HEK293 (cell line): Measurements from ENCODE around the gene GRK3.

Experiments
- CTCF ChIA-PET: fragments of 350-600 bp; formaldehyde crosslinking; extraction: SDS; loops from one replicate; lab custom pipeline; 2021; ENCODE audit warnings: antibody characterized with exemption; lab: Yijun Ruan, JAX
- POLR2A ChIA-PET: fragments of 300-600 bp; formaldehyde crosslinking; extraction: SDS; loops from one replicate; lab custom pipeline; 2020; ENCODE audit warnings: antibody characterized with exemption, inconsistent platforms; lab: Yijun Ruan, JAX
- H3K27ac ChIP-seq: fragments of 200-500 bp; sonication (Bioruptor generic); 2 replicates; pipeline ENCODE4 v1.5.1; 2014; ENCODE audit warnings: low read depth, low read length, control low read depth, inconsistent platforms; ENCODE audit errors: extremely low read depth
- H3K36me3 ChIP-seq, 2 experiments: fragments of 200-500 bp in 1 of 2; sonication (Bioruptor generic) in 1 of 2; 1 replicate in 1 of 2; 2 replicates in 1 of 2; pipeline ENCODE4 v1.5.1; 2014 to 2017; ENCODE audit warnings: inconsistent platforms in 2 of 2, low read length in 2 of 2; ENCODE audit not compliant: control insufficient read depth in 2 of 2, insufficient read depth in 1 of 2
- H3K4me1 ChIP-seq: fragments of 200-500 bp; sonication (Bioruptor generic); 2 replicates; pipeline ENCODE4 v1.5.1; 2014; ENCODE audit warnings: mild to moderate bottlenecking, low read length, inconsistent platforms; ENCODE audit not compliant: control insufficient read depth, insufficient read depth
- H3K4me3 ChIP-seq: 2 replicates; pipeline ENCODE4 v1.5.1; 2011; ENCODE audit warnings: low read depth, mild to moderate bottlenecking, control low read depth, low read length, moderate library complexity
- H3K9me3 ChIP-seq: fragments of 200-500 bp; sonication (Bioruptor generic); 2 replicates; pipeline ENCODE4 v1.5.1; 2014; ENCODE audit warnings: low read depth, low read length, inconsistent platforms; ENCODE audit not compliant: control insufficient read depth, insufficient read depth
- FEZF1 ChIP-seq: fragments of 450-650 bp; formaldehyde crosslinking; IDR thresholded peaks from 2 replicates; pipeline ENCODE4 v1.5.1; 2016; ENCODE audit warnings: missing biosample characterization, missing genetic modification characterization
- GFI1B ChIP-seq: fragments of 450-650 bp; formaldehyde crosslinking; IDR thresholded peaks from 2 replicates; pipeline ENCODE4 v1.5.1; 2016; ENCODE audit warnings: missing biosample characterization, missing genetic modification characterization
- GLIS1 ChIP-seq: fragments of 450-650 bp; formaldehyde crosslinking; IDR thresholded peaks from 2 replicates; pipeline ENCODE4 v1.5.1; 2016; ENCODE audit warnings: missing biosample characterization, missing genetic modification characterization
- GLIS2 ChIP-seq: fragments of 450-650 bp; formaldehyde crosslinking; IDR thresholded peaks from 2 replicates; pipeline ENCODE4 v1.5.1; 2016; ENCODE audit warnings: missing biosample characterization, missing genetic modification characterization
- SCRT2 ChIP-seq: fragments of 450-650 bp; formaldehyde crosslinking; IDR thresholded peaks from 2 replicates; pipeline ENCODE4 v1.5.1; 2016; ENCODE audit warnings: missing biosample characterization, missing genetic modification characterization
- SETDB1 ChIP-seq: IDR thresholded peaks from one replicate; pipeline ENCODE4 v1.6.1; 2017; ENCODE audit warnings: mild to moderate bottlenecking, low read length, moderate library complexity, mixed read lengths; ENCODE audit not compliant: insufficient read length
- SP3 ChIP-seq: fragments of 450-650 bp; formaldehyde crosslinking; IDR thresholded peaks from 2 replicates; pipeline ENCODE4 v1.5.1; 2016; ENCODE audit warnings: missing biosample characterization, missing genetic modification characterization
- TCF7L2 ChIP-seq: IDR thresholded peaks from 2 replicates; pipeline ENCODE4 v1.6.1; 2011; ENCODE audit warnings: low read depth, mild to moderate bottlenecking, inconsistent platforms, low read length, moderate library complexity, borderline replicate concordance
- TRIM28 ChIP-seq: IDR thresholded peaks from 2 replicates; pipeline ENCODE4 v1.6.1; 2011; ENCODE audit warnings: low read length, control low read depth, borderline replicate concordance
- ZFHX2 ChIP-seq: fragments of 450-650 bp; formaldehyde crosslinking; conservative IDR thresholded peaks from 2 replicates; pipeline ENCODE4 v1.5.1; 2016; ENCODE audit warnings: missing biosample characterization, missing genetic modification characterization
- ZNF146 ChIP-seq: fragments of 450-650 bp; formaldehyde crosslinking; IDR thresholded peaks from 2 replicates; pipeline ENCODE4 v1.5.1; 2016; ENCODE audit warnings: missing biosample characterization, missing genetic modification characterization
- ZNF174 ChIP-seq: fragments of 450-650 bp; formaldehyde crosslinking; IDR thresholded peaks from 2 replicates; pipeline ENCODE4 v1.5.0; 2017; ENCODE audit warnings: missing biosample characterization, mild to moderate bottlenecking, missing genetic modification characterization
- ZNF211 ChIP-seq: fragments of 450-650 bp; formaldehyde crosslinking; IDR thresholded peaks from 2 replicates; pipeline ENCODE4 v1.5.1; 2016; ENCODE audit warnings: low read depth, missing biosample characterization, missing genetic modification characterization
- ZNF239 ChIP-seq: fragments of 450-650 bp; formaldehyde crosslinking; IDR thresholded peaks from 2 replicates; pipeline ENCODE4 v1.5.1; 2016; ENCODE audit warnings: missing biosample characterization, missing genetic modification characterization
- ZNF292 ChIP-seq: fragments of 450-650 bp; formaldehyde crosslinking; IDR thresholded peaks from 2 replicates; pipeline ENCODE4 v1.5.1; 2016; ENCODE audit warnings: low read depth, missing biosample characterization, missing genetic modification characterization, borderline replicate concordance
- ZNF362 ChIP-seq: fragments of 450-650 bp; formaldehyde crosslinking; IDR thresholded peaks from 2 replicates; pipeline ENCODE4 v1.5.1; 2016; ENCODE audit warnings: missing biosample characterization, missing genetic modification characterization
- ZNF426 ChIP-seq: fragments of 450-650 bp; formaldehyde crosslinking; IDR thresholded peaks from 2 replicates; pipeline ENCODE4 v1.5.1; 2017; ENCODE audit warnings: missing biosample characterization, missing genetic modification characterization, mild to moderate bottlenecking, inconsistent platforms, moderate library complexity
- ZNF530 ChIP-seq: fragments of 450-650 bp; formaldehyde crosslinking; IDR thresholded peaks from 2 replicates; pipeline ENCODE4 v1.5.1; 2016; ENCODE audit warnings: low read depth, missing biosample characterization, missing genetic modification characterization
- ZNF560 ChIP-seq: fragments of 450-650 bp; formaldehyde crosslinking; IDR thresholded peaks from 2 replicates; pipeline ENCODE4 v1.5.1; 2017; ENCODE audit warnings: missing biosample characterization, missing genetic modification characterization, borderline replicate concordance
- ZNF561 ChIP-seq: fragments of 450-650 bp; IDR thresholded peaks from 2 replicates; pipeline ENCODE4 v1.5.1; 2018; ENCODE audit warnings: missing biosample characterization, missing genetic modification characterization, borderline replicate concordance
- ZNF585B ChIP-seq: fragments of 450-650 bp; formaldehyde crosslinking; IDR thresholded peaks from 2 replicates; pipeline ENCODE4 v1.5.1; 2016; ENCODE audit warnings: missing biosample characterization, missing genetic modification characterization
- ZNF596 ChIP-seq: fragments of 450-650 bp; IDR thresholded peaks from 2 replicates; pipeline ENCODE4 v1.5.0; 2018; ENCODE audit warnings: missing biosample characterization, mild to moderate bottlenecking, missing genetic modification characterization, moderate library complexity
- ZNF654 ChIP-seq: fragments of 450-650 bp; formaldehyde crosslinking; IDR thresholded peaks from 2 replicates; pipeline ENCODE4 v1.5.1; 2016; ENCODE audit warnings: low read depth, missing biosample characterization, missing genetic modification characterization
- ZNF664 ChIP-seq: fragments of 450-650 bp; formaldehyde crosslinking; IDR thresholded peaks from 2 replicates; pipeline ENCODE4 v1.5.1; 2016; ENCODE audit warnings: missing biosample characterization, missing genetic modification characterization
- ZNF670 ChIP-seq: fragments of 450-650 bp; formaldehyde crosslinking; IDR thresholded peaks from 2 replicates; pipeline ENCODE4 v1.5.1; 2016; ENCODE audit warnings: missing biosample characterization, missing genetic modification characterization, low read depth
- ZNF791 ChIP-seq: fragments of 450-650 bp; formaldehyde crosslinking; IDR thresholded peaks from 2 replicates; pipeline ENCODE4 v1.5.1; 2016; ENCODE audit warnings: missing biosample characterization, missing genetic modification characterization
- ZSCAN18 ChIP-seq: fragments of 450-650 bp; formaldehyde crosslinking; IDR thresholded peaks from 2 replicates; pipeline ENCODE4 v1.5.1; 2016; ENCODE audit warnings: missing biosample characterization, missing genetic modification characterization
- ZSCAN23 ChIP-seq: fragments of 450-650 bp; formaldehyde crosslinking; IDR thresholded peaks from 2 replicates; pipeline ENCODE4 v1.5.1; 2016; ENCODE audit warnings: missing biosample characterization, missing genetic modification characterization
- TF ChIP-seq, protein P1 (sequence below): fragments of 450-650 bp; formaldehyde crosslinking; conservative IDR thresholded peaks from 2 replicates; pipeline ENCODE4 v1.5.1; 2016; ENCODE audit warnings: low read depth, missing biosample characterization, missing genetic modification characterization

The GRK3 gene

GRCh38 chr22:25688627-25689026 is 124.2 kb downstream of the GRK3 start:
- no peak overlapping the region for H3K27ac ChIP-seq
- H3K4me3 ChIP-seq, result no peak overlapping the region
- H3K9me3 ChIP-seq, result no peaks in the 10 kb centered on the region
- peaks cover 0 to 6% of the 10 kb centered on the region in 2 experiments; a peak in 1 of 3 replicates for H3K36me3 ChIP-seq
- POLR2A ChIA-PET, result no interaction called here
- no peaks in the 10 kb centered on the region for H3K4me1 ChIP-seq
- CTCF ChIA-PET, result interaction anchor here (0.7 to 0.8 kb wide), 3 partner anchors 85 to 245 kb away, joined by 3 to 4 read pairs (median 3); no protein-coding TSS in a partner anchor
- TF ChIP-seq FEZF1 (tag by site-specific recombination) (no peak), TRIM28 (no peak), ZNF146 (tag by site-specific recombination) (no peak), ZNF654 (tag by site-specific recombination) (no peak)

GRCh38 chr22:25689631-25690030 is 125.2 kb downstream of the GRK3 start:
- Histone ChIP-seq H3K4me1 (no peaks in the 10 kb centered on the region), H3K4me3 (no peak overlapping the region), H3K36me3 (peaks cover 0 to 8% of the 10 kb centered on the region in 2 experiments; a peak in 1 of 3 replicates), H3K27ac (no peak overlapping the region), H3K9me3 (no peaks in the 10 kb centered on the region)
- CTCF ChIA-PET, result interaction anchor here (0.7 to 0.8 kb wide), 2 partner anchors 11 to 246 kb away, joined by 3 read pairs; no protein-coding TSS in a partner anchor
- no peak for TF ChIP-seq ZNF791 (tag by site-specific recombination)
- TF ChIP-seq GLIS1, result no peak
- no peak for TF ChIP-seq ZSCAN23
- TF ChIP-seq ZNF560 (tag by site-specific recombination), result no peak
- TF ChIP-seq ZNF362 (tag by site-specific recombination), result no peak
- TF ChIP-seq ZNF239 (tag by site-specific recombination), result no peak
- no peak for TF ChIP-seq ZNF174
- TF ChIP-seq ZSCAN18 (tag by site-specific recombination), result no peak
- TF ChIP-seq ZNF670, result no peak
- no peak for TF ChIP-seq ZFHX2
- TF ChIP-seq ZNF561 (tag by site-specific recombination), result no peak
- TF ChIP-seq SP3, result no peak
- TF ChIP-seq TCF7L2, result no peak
- TF ChIP-seq ZNF530, result no peak
- no peak for TF ChIP-seq ZNF585B (tag by site-specific recombination)
- TF ChIP-seq ZNF211 (tag by site-specific recombination), result no peak
- TF ChIP-seq ZNF426 (tag by site-specific recombination), result no peak
- no peak for TF ChIP-seq SETDB1
- POLR2A ChIA-PET, result no interaction called here

DNA sequence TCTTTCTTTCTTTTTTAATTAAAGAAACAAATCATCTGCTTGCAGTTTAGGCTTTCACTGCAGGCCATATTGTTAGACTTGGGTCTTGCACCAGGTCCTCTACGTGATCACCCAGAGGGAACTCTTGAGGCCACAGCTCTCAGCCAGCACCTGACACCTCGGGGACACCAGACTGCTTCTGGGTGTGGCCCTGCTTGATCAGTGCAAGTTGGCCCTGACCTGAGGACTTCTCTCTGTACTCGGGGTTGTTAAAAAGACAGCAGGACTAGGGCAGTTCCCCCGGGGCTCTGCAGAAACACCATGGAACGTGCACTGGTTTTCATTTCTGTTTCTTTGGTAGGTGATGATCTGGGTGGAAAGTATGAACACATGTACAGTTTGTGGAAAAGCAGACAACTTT is 126.3 kb downstream of the GRK3 start:
- no peak overlapping the region for H3K4me3 ChIP-seq
- H3K9me3 ChIP-seq, result no peaks in the 10 kb centered on the region
- H3K27ac ChIP-seq, result no peak overlapping the region
- no peaks in the 10 kb centered on the region for H3K4me1 ChIP-seq
- ChIA-PET POLR2A (no interaction called here), CTCF (no interaction called here)
- H3K36me3 ChIP-seq, result peaks cover 4 to 14% of the 10 kb centered on the region in 2 experiments; a peak in 2 of 3 replicates
- TF ChIP-seq GLIS2 (no peak), ZNF292 (no peak), ZNF596 (tag by site-specific recombination) (no peak), SCRT2 (tag by site-specific recombination) (no peak), GFI1B (tag by site-specific recombination) (no peak), ZNF664 (tag by site-specific recombination) (no peak)
- TF ChIP-seq, protein P1, sequence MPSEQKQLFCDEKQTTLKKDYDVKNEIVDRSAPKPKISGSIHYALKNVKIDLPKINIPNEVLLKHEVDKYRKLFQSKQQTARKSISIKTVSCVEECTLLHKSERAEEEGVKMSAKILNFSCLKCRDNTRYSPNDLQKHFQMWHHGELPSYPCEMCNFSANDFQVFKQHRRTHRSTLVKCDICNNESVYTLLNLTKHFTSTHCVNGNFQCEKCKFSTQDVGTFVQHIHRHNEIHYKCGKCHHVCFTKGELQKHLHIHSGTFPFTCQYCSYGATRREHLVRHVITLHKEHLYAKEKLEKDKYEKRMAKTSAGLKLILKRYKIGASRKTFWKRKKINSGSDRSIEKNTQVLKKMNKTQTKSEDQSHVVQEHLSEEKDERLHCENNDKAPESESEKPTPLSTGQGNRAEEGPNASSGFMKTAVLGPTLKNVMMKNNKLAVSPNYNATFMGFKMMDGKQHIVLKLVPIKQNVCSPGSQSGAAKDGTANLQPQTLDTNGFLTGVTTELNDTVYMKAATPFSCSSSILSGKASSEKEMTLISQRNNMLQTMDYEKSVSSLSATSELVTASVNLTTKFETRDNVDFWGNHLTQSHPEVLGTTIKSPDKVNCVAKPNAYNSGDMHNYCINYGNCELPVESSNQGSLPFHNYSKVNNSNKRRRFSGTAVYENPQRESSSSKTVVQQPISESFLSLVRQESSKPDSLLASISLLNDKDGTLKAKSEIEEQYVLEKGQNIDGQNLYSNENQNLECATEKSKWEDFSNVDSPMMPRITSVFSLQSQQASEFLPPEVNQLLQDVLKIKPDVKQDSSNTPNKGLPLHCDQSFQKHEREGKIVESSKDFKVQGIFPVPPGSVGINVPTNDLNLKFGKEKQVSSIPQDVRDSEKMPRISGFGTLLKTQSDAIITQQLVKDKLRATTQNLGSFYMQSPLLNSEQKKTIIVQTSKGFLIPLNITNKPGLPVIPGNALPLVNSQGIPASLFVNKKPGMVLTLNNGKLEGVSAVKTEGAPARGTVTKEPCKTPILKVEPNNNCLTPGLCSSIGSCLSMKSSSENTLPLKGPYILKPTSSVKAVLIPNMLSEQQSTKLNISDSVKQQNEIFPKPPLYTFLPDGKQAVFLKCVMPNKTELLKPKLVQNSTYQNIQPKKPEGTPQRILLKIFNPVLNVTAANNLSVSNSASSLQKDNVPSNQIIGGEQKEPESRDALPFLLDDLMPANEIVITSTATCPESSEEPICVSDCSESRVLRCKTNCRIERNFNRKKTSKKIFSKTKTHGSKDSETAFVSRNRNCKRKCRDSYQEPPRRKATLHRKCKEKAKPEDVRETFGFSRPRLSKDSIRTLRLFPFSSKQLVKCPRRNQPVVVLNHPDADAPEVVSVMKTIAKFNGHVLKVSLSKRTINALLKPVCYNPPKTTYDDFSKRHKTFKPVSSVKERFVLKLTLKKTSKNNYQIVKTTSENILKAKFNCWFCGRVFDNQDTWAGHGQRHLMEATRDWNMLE (tag by site-specific recombination), result no peak
